Measurements from ENCODE around the gene WDR64.

DNA sequence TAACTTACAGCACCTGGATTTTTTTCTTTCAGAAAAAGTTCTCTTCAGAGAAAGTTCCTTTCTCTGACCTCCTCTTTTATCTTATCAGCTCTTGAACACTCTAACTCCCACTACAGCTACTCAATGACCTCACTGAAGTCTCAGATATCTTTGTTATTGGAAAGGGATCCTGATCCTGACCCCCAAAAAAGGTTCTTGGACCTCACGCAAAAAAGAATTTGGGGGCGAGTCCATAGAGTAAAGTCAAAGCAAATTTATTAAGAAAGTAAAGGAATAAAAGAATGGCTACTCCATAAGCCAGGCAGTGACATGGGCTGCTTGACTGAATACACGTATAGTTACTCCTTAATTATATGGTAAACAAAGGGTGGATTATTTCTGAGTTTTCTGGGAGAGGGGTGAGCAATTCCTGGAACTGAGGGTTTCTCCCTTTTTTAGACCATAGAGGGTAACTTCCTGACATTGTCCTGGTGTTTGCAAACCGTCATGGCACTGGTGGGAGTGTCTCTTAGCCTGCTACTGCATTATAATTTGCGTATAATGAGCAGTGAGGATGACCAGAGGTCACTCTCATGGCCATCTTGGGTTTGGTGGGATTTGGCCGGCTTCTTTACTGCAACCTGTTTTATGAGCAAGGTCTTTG, 44.2 kb downstream of the WDR64 start:
- no peak for TF ChIP-seq CTCF (IDR thresholded peaks at IDR 0.05)
- TF ChIP-seq POLR2A (IDR thresholded peaks at IDR 0.05): no peak

Measured in ovary (tissue), 3 donors.